Fibroblast of skin of right biceps (primary cell): ENCODE data around the gene KLF2.
"Not testable (repeated sequence)": the region's sequence is repeated elsewhere in the genome, so short reads cannot be mapped to it uniquely, and the experiment has no call there.

Experiments used
- DNase-seq: peaks from one replicate; pipeline ENCODE4 v3.0.0-alpha.2; 2013

KLF2 gene

DNA sequence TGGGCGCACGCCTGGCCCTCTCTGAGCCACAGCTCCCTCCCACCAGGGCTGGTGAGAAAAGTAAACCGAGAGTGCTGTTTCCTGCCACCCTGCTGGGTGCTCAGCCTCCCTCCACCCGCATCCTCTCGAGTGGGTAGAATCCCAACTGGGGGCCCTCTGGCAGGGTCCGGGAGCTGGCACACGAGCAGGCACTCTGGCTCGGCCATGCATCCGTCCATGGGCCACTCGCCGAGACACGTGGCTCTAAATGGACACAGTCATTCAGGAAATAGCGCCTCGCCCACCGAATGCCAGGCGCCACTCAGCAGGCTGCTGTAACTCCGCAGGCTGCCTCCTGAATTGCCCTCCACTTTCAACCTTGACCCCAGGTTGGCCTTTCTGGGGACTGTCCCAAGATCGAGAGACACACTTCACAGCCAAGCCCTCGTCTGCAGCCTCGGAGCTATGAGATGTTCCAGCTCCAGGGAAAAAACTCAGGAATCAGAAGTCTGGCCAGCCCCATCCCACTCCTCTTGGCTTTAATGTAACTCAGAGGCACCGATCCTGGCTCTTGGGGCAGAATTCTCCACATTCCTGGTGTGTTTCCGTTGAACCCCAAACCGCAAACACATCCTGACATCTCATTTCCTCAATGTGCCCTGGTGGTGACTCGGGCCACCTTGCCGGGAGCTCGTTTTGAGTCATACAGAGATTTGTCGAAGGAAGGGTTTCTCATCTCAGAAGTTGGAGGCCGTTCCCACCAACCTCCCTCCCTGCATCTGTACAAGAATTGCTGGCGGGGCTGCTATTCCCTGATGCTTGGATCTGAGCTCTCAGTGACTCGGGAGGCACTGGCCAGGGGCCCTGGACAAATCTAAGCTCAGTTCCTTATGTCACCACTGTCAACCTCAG lies 14.1 kb downstream of the KLF2 start:
- peak; percentile 99 for DNase-seq

GRCh38 chr19:16339361-16339725 lies 14.7 kb downstream of the KLF2 start:
- no peak for DNase-seq

- DNase-seq: peak; percentile 61
Observed at GRCh38 chr19:16340092-16340491, 15.5 kb downstream of the KLF2 start.

DNA sequence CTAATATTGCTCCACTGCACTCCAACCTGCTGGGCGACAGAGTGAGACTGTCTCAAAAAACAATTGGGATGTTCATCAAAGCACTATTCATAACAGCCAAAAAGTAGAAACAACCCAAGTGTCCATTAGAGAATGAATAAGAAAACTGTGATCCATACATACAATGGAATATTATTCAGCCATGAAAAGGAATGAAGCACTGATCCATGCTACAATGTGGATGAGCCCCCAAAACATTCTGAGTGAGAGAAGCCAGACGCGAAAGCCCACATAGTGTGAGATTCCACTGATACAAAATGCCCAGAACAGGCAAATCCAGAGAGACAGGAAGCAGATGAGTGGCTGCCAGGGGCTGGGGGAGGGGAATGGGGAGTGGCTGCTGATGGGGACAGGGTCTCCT lies 16.0 kb downstream of the KLF2 start:
- DNase-seq: no peak

DNA sequence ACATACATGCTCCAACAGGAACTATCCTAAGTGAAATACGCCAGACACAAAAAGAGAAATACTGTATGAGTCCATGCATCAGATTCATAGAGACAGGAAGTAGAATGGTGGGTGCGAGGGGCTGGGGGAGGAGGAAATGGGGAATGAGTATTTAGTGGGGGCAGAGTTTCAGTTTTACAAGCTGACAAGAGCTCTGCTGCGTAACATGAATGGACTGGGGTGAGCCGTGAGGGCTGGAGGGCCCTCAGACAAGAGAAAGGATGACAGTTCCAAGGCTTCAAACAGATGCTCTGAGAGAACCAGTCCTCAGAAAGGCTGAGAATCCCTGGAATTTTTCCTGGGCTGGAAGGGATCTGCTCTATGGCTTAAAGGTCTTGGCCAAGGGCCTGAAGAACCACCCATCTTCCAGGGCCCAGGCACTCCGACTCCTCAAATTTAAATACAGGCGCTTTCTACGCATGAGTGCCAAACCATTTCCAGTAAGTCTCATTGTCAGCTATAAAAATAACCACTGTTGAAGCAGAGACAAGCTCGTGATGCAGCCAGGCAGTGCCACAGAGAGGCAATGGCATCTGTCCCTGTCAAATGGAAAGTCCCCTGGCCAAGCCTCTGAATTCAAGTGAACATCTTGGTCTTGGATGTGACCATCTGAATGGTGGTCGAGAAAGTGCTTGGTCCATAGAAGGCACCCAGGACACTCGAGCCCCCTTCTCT lies 17.5 kb downstream of the KLF2 start:
- DNase-seq: peak; percentile 40

GRCh38 chr19:16343156-16343555 lies 18.5 kb downstream of the KLF2 start:
- DNase-seq: no peak

DNA sequence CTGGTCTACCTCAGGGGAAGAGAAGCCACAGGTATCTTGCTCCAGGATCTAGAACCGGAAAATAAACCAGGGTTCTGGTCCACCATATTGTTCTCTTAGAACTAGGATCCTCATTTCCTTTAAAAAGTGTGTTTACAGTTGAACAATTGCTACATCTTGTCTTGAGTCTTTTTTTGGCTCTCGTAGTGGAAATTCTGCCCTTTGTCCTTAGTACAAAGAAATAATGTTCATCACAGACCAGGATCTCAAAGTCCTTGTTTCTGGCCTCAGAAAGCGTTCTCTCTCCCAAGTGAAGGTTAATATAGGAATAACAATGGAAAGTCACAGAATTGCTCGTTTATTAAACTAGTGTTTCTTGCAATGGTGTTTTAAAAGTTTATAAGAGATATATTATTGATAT lies 20.8 kb downstream of the KLF2 start:
- no peak for DNase-seq

DNA sequence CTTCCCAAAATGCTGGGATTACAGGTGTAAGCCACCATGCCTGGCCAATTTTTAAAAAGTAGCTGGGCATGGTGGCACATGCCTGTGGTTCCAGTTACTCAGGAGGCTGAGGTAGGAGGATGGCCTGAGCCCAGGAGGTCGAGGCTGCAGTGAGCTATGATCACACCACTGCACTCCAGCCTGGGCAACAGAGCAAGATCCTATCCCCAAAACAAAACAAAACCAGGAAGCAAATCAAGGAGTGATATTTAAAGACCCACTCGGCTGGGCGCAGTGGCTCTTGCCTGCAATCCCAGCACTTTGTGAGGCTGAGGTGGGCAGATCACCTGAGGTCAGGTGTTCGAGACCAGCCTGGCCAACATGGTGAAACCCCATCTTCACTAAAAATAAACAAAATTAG lies 22.5 kb downstream of the KLF2 start:
- not testable (repeated sequence) for DNase-seq

- DNase-seq: no peak
Observed at GRCh38 chr19:16347706-16348105, 23.1 kb downstream of the KLF2 start.

- no peak for DNase-seq
Observed at GRCh38 chr19:16349551-16350152, 25.0 kb downstream of the KLF2 start.

DNA sequence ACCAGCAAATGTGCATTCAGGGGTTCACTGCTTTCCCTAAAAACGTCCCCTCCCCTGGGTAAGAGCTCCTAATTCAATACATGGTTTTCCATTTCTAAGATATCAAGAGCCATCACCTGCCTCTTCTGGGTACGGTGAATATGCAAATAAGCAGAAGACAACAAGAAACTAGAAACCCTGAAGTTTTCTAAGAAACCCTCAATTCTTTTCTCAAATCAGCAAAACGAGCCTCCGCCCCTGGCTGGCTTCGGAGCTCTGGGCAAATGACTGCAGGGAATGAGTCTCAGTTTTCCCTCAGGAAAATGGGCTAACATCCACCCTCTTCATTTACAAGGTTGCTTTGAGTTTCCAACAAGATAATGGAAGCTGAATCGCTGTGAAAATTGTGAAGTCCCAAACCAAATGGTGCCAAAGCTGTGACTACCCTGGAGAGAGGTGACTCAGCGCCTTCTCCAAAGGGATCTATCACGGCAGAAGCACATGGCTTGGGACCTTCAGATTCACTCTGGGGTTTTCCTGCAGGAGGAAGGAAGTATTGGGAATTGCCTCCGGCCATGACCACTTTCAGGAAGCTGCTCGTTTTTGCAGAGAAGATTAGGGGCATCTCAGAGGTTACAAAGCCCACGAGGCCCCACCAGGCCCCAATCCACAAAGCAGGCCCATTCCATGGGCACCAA lies 26.6 kb downstream of the KLF2 start:
- peak; percentile 62 for DNase-seq

DNA sequence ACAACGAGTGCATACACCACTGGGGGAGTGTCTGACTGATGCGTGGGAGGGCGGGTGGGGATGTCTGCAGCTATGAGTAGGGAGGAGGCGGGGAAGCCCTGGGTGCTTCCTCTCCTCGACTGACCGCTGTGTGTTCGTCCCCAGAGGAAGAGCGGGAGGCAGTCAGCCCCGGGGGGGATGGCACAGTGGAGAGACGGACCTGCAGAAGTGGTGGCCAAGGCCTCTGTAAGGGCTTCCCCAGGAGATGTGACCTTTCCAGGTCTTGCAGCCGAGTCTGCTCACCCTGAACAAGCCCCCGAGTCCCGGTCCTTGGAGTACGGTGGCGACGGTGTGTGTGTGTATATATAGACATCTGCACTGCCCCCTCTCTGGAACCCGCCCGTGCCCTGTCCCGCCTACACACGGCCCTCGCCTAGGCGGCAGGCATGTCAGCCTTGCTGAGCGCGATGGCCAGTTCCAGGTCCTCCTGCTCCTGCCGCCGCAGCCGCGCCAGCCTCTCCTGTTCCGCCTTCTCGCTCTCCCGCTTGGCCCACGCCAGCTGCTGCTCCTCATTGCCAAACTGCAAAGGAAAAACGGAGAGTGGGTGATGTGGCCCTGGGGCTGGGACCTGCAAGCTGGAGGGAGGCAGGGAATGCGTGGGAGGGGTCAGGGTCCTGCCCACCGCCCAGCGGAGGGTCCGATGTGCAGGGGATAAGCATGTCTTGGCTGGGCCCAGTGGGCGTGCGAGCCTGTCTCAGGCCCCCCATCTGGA lies 30.8 kb downstream of the KLF2 start:
- no peak for DNase-seq

GRCh38 chr19:16358456-16358855 lies 33.8 kb downstream of the KLF2 start:
- DNase-seq: no peak

DNA sequence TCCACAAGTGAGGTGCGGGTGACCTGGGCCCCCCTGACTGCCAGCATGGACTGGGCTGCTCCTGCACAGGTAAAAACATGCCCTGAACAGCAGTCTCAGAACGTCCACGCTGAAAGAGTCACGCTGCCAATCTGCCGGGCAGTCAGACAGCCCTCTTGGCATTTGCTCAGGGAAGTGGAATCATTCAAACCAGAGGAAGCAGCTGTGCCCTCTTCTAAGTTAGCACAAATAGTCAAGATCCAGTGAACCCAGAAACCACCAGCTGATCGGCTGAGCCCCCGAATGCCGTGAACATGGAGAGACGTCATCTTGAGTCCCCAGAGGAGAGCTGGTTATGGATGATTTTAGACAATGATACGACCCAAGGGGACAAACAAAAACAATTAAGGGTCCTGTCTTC lies 34.4 kb downstream of the KLF2 start:
- no peak for DNase-seq

GRCh38 chr19:16359964-16360363 lies 35.3 kb downstream of the KLF2 start:
- DNase-seq: no peak

DNA sequence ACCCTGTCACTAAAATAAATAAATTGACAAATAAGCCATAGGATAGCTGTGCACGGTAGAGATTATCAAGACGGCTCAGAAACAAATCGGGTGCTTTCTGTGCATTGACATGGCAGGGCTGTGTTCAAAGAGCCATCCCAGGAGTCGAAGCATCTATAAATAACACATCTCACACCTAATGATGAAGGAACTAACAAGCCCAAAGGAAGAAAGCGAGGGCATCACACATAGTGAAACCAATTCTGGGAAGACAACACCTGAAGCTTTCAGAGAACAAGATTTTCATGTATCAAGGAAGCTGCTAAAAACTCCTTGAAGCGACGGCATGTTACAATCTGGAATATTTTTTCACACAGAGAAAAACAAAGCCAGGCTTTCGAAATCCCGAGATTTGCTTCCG lies 36.1 kb downstream of the KLF2 start:
- no peak for DNase-seq

DNA sequence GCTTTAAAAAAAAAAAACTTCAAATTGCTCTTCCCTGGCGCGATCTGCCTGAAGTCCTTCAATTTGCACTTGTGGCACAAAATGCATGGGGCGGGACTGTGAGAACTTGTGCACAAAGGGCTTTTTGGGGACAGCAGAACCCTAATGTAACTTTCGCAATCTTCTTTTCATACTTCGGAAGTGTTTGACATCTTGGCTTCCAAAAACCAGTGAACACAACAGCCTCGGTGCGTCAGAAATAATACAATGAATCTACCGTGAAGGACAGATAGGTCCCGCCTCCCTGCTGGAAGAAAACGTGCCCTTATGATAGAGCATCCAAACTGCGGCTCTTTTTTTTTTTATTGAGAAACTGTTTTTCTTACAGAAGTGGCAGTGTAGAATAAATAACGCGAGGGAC lies 36.6 kb downstream of the KLF2 start:
- DNase-seq: no peak

DNA sequence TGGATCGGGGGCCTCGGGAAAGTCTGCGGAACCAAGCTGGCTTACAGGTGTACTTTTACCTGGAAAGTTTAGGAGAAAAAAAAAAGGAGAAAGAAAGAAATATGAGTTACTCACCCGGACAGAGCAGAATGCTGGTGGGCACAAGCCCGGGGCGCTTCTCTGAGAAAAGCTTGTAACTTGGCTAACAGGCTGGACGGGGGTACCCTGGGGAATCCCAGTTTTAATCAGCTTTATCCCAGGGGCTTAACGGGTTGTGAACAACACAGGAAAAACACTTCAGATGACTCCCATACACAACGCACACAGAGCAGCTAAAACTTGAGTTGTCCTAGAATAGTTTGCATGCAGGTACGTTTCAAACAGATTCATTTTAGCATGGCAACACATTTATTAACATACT lies 37.3 kb downstream of the KLF2 start:
- no peak for DNase-seq

DNA sequence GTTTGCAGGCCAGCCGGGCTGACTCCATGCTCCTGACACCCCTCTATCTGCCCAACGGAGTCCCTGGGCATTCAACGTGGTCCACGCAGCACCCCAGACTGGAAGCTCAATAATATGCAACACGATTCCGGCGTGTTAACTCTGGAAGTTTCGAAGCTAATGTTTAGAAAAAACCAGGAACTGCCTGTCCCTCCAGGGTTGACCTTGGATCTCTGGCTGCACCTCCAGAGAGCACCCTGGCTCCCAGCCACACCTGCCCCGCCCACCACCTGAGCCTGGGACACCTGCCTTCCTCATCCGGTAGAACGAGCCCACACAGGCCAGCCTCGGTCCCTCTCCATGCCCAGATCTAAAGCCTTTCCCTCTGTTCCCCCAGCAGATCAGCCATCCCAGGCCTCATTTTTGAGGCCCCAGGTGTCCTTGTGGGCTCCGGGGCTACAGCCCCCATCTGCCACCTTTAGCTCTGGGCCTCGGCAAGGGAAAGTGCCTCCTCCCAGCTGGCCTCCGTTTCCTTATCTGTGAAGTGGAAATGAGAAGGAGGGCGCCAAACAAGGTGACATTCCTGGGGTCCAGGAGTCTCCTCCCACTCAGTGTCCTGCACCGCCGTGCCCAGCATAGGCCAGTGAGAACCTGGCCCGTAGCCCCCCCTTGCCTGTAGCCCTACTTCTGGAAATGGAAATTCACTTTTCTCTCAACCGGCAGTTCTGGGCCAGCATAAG lies 38.7 kb downstream of the KLF2 start:
- no peak for DNase-seq

DNA sequence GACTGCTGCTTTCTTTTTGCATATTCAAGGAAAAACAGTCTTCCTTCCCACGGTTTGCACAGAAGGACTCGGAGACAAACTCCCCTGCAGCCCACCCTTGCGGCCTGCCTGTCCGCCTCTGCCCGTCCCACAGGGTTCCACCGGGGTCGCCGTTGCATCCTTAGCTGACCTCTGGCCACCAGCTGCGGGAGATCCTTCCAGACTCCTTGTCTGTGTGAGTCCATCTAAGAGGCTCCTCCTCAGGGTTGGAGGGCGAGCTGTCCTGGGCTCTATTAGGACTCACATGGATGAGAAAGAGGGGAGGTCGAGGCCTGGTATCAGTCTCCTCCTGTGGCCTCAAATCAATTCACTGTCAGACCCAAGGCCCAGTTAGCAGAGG lies 39.2 kb downstream of the KLF2 start:
- DNase-seq: no peak

DNA sequence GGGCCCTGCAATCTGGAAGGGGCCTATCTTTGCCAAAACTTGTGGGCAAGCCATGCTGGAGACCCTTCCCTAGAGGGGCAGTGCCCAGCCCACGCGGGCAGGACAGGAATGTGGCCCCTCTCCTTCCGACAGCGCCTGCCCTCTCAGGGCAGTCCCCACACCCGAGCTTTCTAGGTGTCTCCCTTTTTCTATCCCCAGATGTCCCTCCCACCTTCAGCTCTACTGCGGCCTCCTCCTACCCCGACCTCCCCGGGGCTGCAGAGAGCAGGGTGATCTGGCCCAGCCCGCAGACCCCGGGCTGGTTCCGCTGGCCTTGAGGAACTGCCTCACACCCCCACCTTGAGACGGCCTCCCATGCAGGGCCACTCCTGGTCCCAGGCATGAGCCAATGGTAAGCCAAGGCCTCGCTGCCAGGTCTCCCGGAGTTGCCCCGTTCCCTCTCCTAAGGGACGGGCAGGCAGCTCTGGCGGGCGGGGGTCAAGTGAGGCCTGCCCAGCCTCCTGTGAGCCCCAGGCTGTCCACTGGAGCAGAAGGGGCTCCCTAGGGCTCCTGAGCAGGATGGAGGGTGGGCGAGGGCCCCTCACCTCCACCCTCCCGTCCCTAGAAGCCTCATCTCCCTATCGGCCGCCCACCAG lies 39.7 kb downstream of the KLF2 start:
- no peak for DNase-seq
